Caco-2 (cell line): ENCODE data around the gene ACADL. TPM values are rescaled to one million over a fixed set of nuclear protein-coding genes. Genes with fewer than 3 reads are reported as not detected.

ENCODE experiments used
- BruUV-seq: library from RNA; stranded (reverse); fragments of 400-500 nt; replicated peaks from 2 replicates; lab custom pipeline; 2021; lab: Mats Ljungman, UMichigan
- CTCF ChIA-PET: fragments of 300-600 bp; sonication (Branson Sonifier 250); formaldehyde crosslinking; loops from one replicate; lab custom pipeline; 2022; ENCODE audit warnings: antibody characterized with exemption; lab: Charles Lee
- POLR2A ChIA-PET: fragments of 300-600 bp; sonication (Branson Sonifier 250); formaldehyde crosslinking; loops from one replicate; lab custom pipeline; 2022; ENCODE audit warnings: antibody characterized with exemption; lab: Charles Lee
- DNase-seq, 2 experiments: peaks; one replicate each; pipeline versions ENCODE4 v3.0.0 to v3.0.0-alpha.2; 2020 to 2022
- H3K27me3 ChIP-seq: replicated peaks from 2 replicates; pipeline ENCODE4 v1.6.0; 2011; ENCODE audit warnings: low read length; ENCODE audit not compliant: control insufficient read depth, insufficient read depth
- H3K36me3 ChIP-seq: 2 replicates; pipeline ENCODE4 v1.5.1; 2011; ENCODE audit warnings: low read length; ENCODE audit not compliant: control insufficient read depth, insufficient read depth
- H3K4me1 ChIP-seq: fragments of 250-450 bp; sonication (Bioruptor Pico); 2 replicates; pipeline ENCODE4 v1.5.1; 2020; ENCODE audit warnings: mild to moderate bottlenecking
- H3K4me3 ChIP-seq: 2 replicates; pipeline ENCODE4 v1.5.1; 2011; ENCODE audit warnings: low read depth, mild to moderate bottlenecking, control low read depth, low read length
- H3K9me3 ChIP-seq: fragments of 250-450 bp; sonication (Bioruptor Pico); 2 replicates; pipeline ENCODE4 v1.5.1; 2020; ENCODE audit warnings: mild to moderate bottlenecking, moderate library complexity
- H3K27ac Mint-ChIP-seq: one replicate; pipeline ENCODE4 v1.8.0; 2022; ENCODE audit warnings: mixed read lengths; ENCODE audit not compliant: unreplicated experiment
- H3K27me3 Mint-ChIP-seq: one replicate; pipeline ENCODE4 v1.8.0; 2022; ENCODE audit warnings: mixed read lengths; ENCODE audit not compliant: insufficient read depth, unreplicated experiment
- H3K36me3 Mint-ChIP-seq: one replicate; pipeline ENCODE4 v1.8.0; 2022; ENCODE audit warnings: mild to moderate bottlenecking, mixed read lengths; ENCODE audit not compliant: insufficient read depth, unreplicated experiment
- H3K4me1 Mint-ChIP-seq: one replicate; pipeline ENCODE4 v1.8.0; 2022; ENCODE audit warnings: low read depth, mixed read lengths; ENCODE audit not compliant: unreplicated experiment
- H3K4me3 Mint-ChIP-seq: one replicate; pipeline ENCODE4 v1.8.0; 2022; ENCODE audit warnings: mild to moderate bottlenecking, moderate library complexity, mixed read lengths; ENCODE audit not compliant: unreplicated experiment
- H3K9me3 Mint-ChIP-seq: one replicate; pipeline ENCODE4 v1.8.0; 2022; ENCODE audit warnings: mixed read lengths; ENCODE audit not compliant: unreplicated experiment
- intact Hi-C: fragments of 100-400 bp; cut with micrococcal nuclease; formaldehyde crosslinking; loops from one replicate; pipeline ENCODE4 v1.10.0; 2022; ENCODE audit not compliant: unreplicated experiment
- total RNA-seq: library from RNA; stranded (reverse); gene quantifications from 2 replicates; pipeline ENCODE4 v1.2.3, GENCODE V29; 2022
- TF ChIP-seq, protein P1 (sequence below), 2 experiments: fragments of 200-600 bp in 1 of 2; IDR thresholded peaks; 1 replicate in 1 of 2; 2 replicates in 1 of 2; pipeline versions ENCODE4 v1.5.1 to v1.8.0; 2011 to 2022; ENCODE audit warnings: antibody characterized with exemption in 1 of 2, control low read depth in 1 of 2, inconsistent platforms in 1 of 2, low read depth in 1 of 2, low read length in 1 of 2, mild to moderate bottlenecking in 1 of 2, moderate library complexity in 1 of 2; ENCODE audit not compliant: insufficient read depth in 1 of 2, severe bottlenecking in 1 of 2, unreplicated experiment in 1 of 2

The ACADL gene
- total RNA-seq, 1 experiment from 2014 or later = not detected

- no peaks in the 10 kb centered on the region for H3K36me3 ChIP-seq
- intact Hi-C loops = no loop called here
- ChIA-PET CTCF (no interaction called here), POLR2A (no interaction called here)
- Mint-ChIP-seq H3K27me3 (peaks cover 13% of the 10 kb centered on the region), H3K4me1 (no peaks in the 10 kb centered on the region), H3K36me3 (no peaks in the 10 kb centered on the region), H3K27ac (no peak overlapping the region), H3K4me3 (no peak overlapping the region), H3K9me3 (no peaks in the 10 kb centered on the region)
- H3K27me3 ChIP-seq = peaks cover 1% of the 10 kb centered on the region
- H3K9me3 ChIP-seq = no peaks in the 10 kb centered on the region
- H3K4me3 ChIP-seq = no peak overlapping the region
- H3K4me1 ChIP-seq = no peaks in the 10 kb centered on the region
- BruUV-seq = no TSS peak
- TF ChIP-seq, protein P1, sequence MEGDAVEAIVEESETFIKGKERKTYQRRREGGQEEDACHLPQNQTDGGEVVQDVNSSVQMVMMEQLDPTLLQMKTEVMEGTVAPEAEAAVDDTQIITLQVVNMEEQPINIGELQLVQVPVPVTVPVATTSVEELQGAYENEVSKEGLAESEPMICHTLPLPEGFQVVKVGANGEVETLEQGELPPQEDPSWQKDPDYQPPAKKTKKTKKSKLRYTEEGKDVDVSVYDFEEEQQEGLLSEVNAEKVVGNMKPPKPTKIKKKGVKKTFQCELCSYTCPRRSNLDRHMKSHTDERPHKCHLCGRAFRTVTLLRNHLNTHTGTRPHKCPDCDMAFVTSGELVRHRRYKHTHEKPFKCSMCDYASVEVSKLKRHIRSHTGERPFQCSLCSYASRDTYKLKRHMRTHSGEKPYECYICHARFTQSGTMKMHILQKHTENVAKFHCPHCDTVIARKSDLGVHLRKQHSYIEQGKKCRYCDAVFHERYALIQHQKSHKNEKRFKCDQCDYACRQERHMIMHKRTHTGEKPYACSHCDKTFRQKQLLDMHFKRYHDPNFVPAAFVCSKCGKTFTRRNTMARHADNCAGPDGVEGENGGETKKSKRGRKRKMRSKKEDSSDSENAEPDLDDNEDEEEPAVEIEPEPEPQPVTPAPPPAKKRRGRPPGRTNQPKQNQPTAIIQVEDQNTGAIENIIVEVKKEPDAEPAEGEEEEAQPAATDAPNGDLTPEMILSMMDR (IDR thresholded peaks at IDR 0.05; ENCODE audit: insufficient read depth in 1 of 2, low read depth in 1 of 2, low read length in 1 of 2, severe bottlenecking in 1 of 2, unreplicated experiment in 1 of 2) = no peak
- DNase-seq = no peak
These were observed 5.7 kb upstream of the ACADL start for GRCh38 chr2:210230984-210231383.

DNA sequence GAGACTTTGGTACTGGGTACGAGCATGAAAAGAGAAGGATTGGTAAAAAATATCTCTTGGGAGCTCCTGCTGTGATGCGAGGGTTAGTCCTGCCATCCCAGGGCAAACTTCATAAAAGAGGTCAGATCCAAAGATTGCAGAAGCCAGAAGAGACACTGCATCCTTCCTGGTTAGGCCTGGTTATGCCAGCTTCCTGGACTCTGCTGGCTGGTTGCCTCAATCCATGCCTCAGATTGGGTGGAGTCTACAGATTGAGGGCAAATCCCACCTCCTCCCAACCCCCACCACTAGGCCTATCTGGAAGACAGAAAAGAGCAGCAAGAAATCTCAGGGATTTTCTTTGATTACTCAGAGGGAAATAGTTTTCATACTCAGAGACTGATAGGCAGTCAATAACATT is 5.3 kb upstream of the ACADL start:
- H3K4me1 Mint-ChIP-seq = no peaks in the 10 kb centered on the region
- POLR2A ChIA-PET = no interaction called here

GRCh38 chr2:210228586-210228985 is 3.3 kb upstream of the ACADL start:
- TF ChIP-seq, protein P1 (IDR thresholded peaks at IDR 0.05; ENCODE audit: insufficient read depth in 1 of 2, low read depth in 1 of 2, low read length in 1 of 2, severe bottlenecking in 1 of 2, unreplicated experiment in 1 of 2) = no peak
- no TSS peak for BruUV-seq
- Histone ChIP-seq H3K9me3 (no peaks in the 10 kb centered on the region), H3K4me3 (no peak overlapping the region), H3K36me3 (no peaks in the 10 kb centered on the region), H3K27me3 (peaks cover 4% of the 10 kb centered on the region), H3K4me1 (no peaks in the 10 kb centered on the region; the same call in 1 of the 2 replicates)
- Mint-ChIP-seq H3K4me1 (peaks cover 6% of the 10 kb centered on the region), H3K9me3 (no peaks in the 10 kb centered on the region), H3K4me3 (no peak overlapping the region), H3K36me3 (no peaks in the 10 kb centered on the region), H3K27me3 (peaks cover 19% of the 10 kb centered on the region), H3K27ac (no peak overlapping the region)
- CTCF ChIA-PET = no interaction called here
- no peak for DNase-seq
- POLR2A ChIA-PET = no interaction called here
- intact Hi-C loops = no loop called here

More for the DNA sequence above, 5.3 kb upstream of the ACADL start:
- Histone ChIP-seq H3K4me1 (no peaks in the 10 kb centered on the region; the same call in 1 of the 2 replicates), H3K36me3 (no peaks in the 10 kb centered on the region), H3K27me3 (peaks cover 1% of the 10 kb centered on the region), H3K4me3 (no peak overlapping the region), H3K9me3 (no peaks in the 10 kb centered on the region)
- Mint-ChIP-seq H3K4me3 (no peak overlapping the region), H3K9me3 (no peaks in the 10 kb centered on the region), H3K27ac (no peak overlapping the region), H3K36me3 (no peaks in the 10 kb centered on the region), H3K27me3 (peaks cover 14% of the 10 kb centered on the region)
- CTCF ChIA-PET = no interaction called here
- intact Hi-C loops = no loop called here
- DNase-seq = no peak
- TF ChIP-seq, protein P1 (IDR thresholded peaks at IDR 0.05; ENCODE audit: insufficient read depth in 1 of 2, low read depth in 1 of 2, low read length in 1 of 2, severe bottlenecking in 1 of 2, unreplicated experiment in 1 of 2) = no peak
- BruUV-seq = no TSS peak
